Measurements from ENCODE around the gene DOCK1.

DOCK1 gene

GRCh38 chr10:127344346-127344745 is 439.1 kb downstream of the DOCK1 start:
- TF ChIP-seq POLR2A (IDR thresholded peaks at IDR 0.05; ENCODE audit: extremely low read depth, insufficient read length): no peak
- TF ChIP-seq MAX (IDR thresholded peaks at IDR 0.05; ENCODE audit: low read depth, low read length): no peak
- no peak for TF ChIP-seq MYC (IDR thresholded peaks at IDR 0.05; ENCODE audit: low read depth, low read length)
- TF ChIP-seq CTCF (IDR thresholded peaks at IDR 0.05; ENCODE audit: low read depth, low read length): no peak
- no peak overlapping the region for H3K4me3 ChIP-seq (ENCODE audit: low read depth, low read length)
- no peak for DNase-seq (ENCODE audit: low read depth)

- DNase-seq (ENCODE audit: low read depth): no peak
- TF ChIP-seq POLR2A (IDR thresholded peaks at IDR 0.05; ENCODE audit: extremely low read depth, insufficient read length): no peak
- TF ChIP-seq MYC (IDR thresholded peaks at IDR 0.05; ENCODE audit: low read depth, low read length): no peak
- no peak for TF ChIP-seq MAX (IDR thresholded peaks at IDR 0.05; ENCODE audit: low read depth, low read length)
- TF ChIP-seq CTCF (IDR thresholded peaks at IDR 0.05; ENCODE audit: low read depth, low read length): no peak
- no peak overlapping the region for H3K4me3 ChIP-seq (ENCODE audit: low read depth, low read length)
Measured at GRCh38 chr10:127345231-127345965, 440.2 kb downstream of the DOCK1 start.

GRCh38 chr10:127346604-127347003 is 441.4 kb downstream of the DOCK1 start:
- no peak for DNase-seq (ENCODE audit: low read depth)
- H3K4me3 ChIP-seq (ENCODE audit: low read depth, low read length): no peak overlapping the region
- TF ChIP-seq MYC (IDR thresholded peaks at IDR 0.05; ENCODE audit: low read depth, low read length) (no peak), POLR2A (IDR thresholded peaks at IDR 0.05; ENCODE audit: extremely low read depth, insufficient read length) (no peak), CTCF (IDR thresholded peaks at IDR 0.05; ENCODE audit: low read depth, low read length) (no peak)

- DNase-seq (ENCODE audit: low read depth): no peak
- no peak for TF ChIP-seq MAX (IDR thresholded peaks at IDR 0.05; ENCODE audit: low read depth, low read length)
- TF ChIP-seq MYC (IDR thresholded peaks at IDR 0.05; ENCODE audit: low read depth, low read length): no peak
- TF ChIP-seq POLR2A (IDR thresholded peaks at IDR 0.05; ENCODE audit: extremely low read depth, insufficient read length): no peak
- TF ChIP-seq CTCF (IDR thresholded peaks at IDR 0.05; ENCODE audit: low read depth, low read length): no peak
- no peak overlapping the region for H3K4me3 ChIP-seq (ENCODE audit: low read depth, low read length)
Measured at GRCh38 chr10:127347202-127347959, 442.2 kb downstream of the DOCK1 start.

- no peak for DNase-seq (ENCODE audit: low read depth)
- TF ChIP-seq MYC (IDR thresholded peaks at IDR 0.05; ENCODE audit: low read depth, low read length): no peak
- H3K4me3 ChIP-seq (ENCODE audit: low read depth, low read length): no peak overlapping the region
Measured at GRCh38 chr10:127349737-127350136, 444.5 kb downstream of the DOCK1 start.

- no peak overlapping the region for H3K4me3 ChIP-seq (ENCODE audit: low read depth, low read length)
- no peak for TF ChIP-seq POLR2A (IDR thresholded peaks at IDR 0.05; ENCODE audit: extremely low read depth, insufficient read length)
- no peak for DNase-seq (ENCODE audit: low read depth)
Measured at GRCh38 chr10:127351542-127351941, 446.3 kb downstream of the DOCK1 start.

- DNase-seq (ENCODE audit: low read depth): no peak
- no peak overlapping the region for H3K4me3 ChIP-seq (ENCODE audit: low read depth, low read length)
- no peak for TF ChIP-seq MYC (IDR thresholded peaks at IDR 0.05; ENCODE audit: low read depth, low read length)
- TF ChIP-seq POLR2A (IDR thresholded peaks at IDR 0.05; ENCODE audit: extremely low read depth, insufficient read length): no peak
- no peak for TF ChIP-seq CTCF (IDR thresholded peaks at IDR 0.05; ENCODE audit: low read depth, low read length)
Measured at GRCh38 chr10:127353544-127353943, 448.3 kb downstream of the DOCK1 start.

Measured in NB4 (cell line).